HepG2 (cell line): ENCODE measurements around the gene RELB. TPM values are rescaled to one million over a fixed set of nuclear protein-coding genes. Genes with fewer than 3 reads are reported as not detected.

ENCODE experiments used
- CBFB ChIP-seq: sonication (generic); formaldehyde crosslinking; IDR thresholded peaks from 2 replicates; pipeline ENCODE4 v1.4.0; 2020; ENCODE audit warnings: missing genetic modification reagents
- CCDC6 ChIP-seq: sonication (generic); formaldehyde crosslinking; IDR thresholded peaks from 2 replicates; pipeline ENCODE4 v1.8.1; 2022; ENCODE audit warnings: mild to moderate bottlenecking, missing genetic modification reagents, moderate library complexity
- CREBL2 ChIP-seq: sonication (generic); formaldehyde crosslinking; IDR thresholded peaks from 2 replicates; pipeline ENCODE4 v1.8.1; 2023; ENCODE audit warnings: missing genetic modification reagents, mild to moderate bottlenecking, borderline replicate concordance
- E2F5 ChIP-seq: sonication (generic); formaldehyde crosslinking; conservative IDR thresholded peaks from 2 replicates; pipeline ENCODE4 v1.4.0; 2020; ENCODE audit warnings: missing genetic modification reagents
- FIP1L1 ChIP-seq: fragments of 200-400 bp; formaldehyde crosslinking; IDR thresholded peaks from 2 replicates; pipeline ENCODE4 v1.6.1; 2018; ENCODE audit warnings: low read depth, mild to moderate bottlenecking, low read length, moderate library complexity, borderline replicate concordance; ENCODE audit not compliant: insufficient read depth
- HMG20B ChIP-seq: conservative IDR thresholded peaks from 2 replicates; pipeline ENCODE4 v1.6.1; 2016; ENCODE audit warnings: missing genetic modification reagents, missing compliant biosample characterization
- HNF4A ChIP-seq: sonication (generic); formaldehyde crosslinking; IDR thresholded peaks from 2 replicates; pipeline ENCODE4 v1.4.0; 2020; ENCODE audit warnings: missing genetic modification reagents
- HNRNPLL ChIP-seq: fragments of 200-400 bp; formaldehyde crosslinking; IDR thresholded peaks from 2 replicates; pipeline ENCODE4 v1.6.1; 2017; ENCODE audit warnings: mild to moderate bottlenecking, low read depth, low read length; ENCODE audit not compliant: poor library complexity, severe bottlenecking
- IRF2 ChIP-seq: IDR thresholded peaks from 2 replicates; pipeline ENCODE4 v1.6.1; 2018; ENCODE audit warnings: missing genetic modification reagents, missing compliant biosample characterization
- MED8 ChIP-seq: sonication (generic); formaldehyde crosslinking; IDR thresholded peaks from 2 replicates; pipeline ENCODE4 v1.8.1; 2023; ENCODE audit warnings: mild to moderate bottlenecking, missing genetic modification reagents; ENCODE audit not compliant: insufficient replicate concordance
- MEIS2 ChIP-seq: sonication (generic); formaldehyde crosslinking; IDR thresholded peaks from 2 replicates; pipeline ENCODE4 v1.9.0; 2021; ENCODE audit warnings: mild to moderate bottlenecking, missing genetic modification reagents
- NCOA5 ChIP-seq: sonication (generic); formaldehyde crosslinking; IDR thresholded peaks from 2 replicates; pipeline ENCODE4 v1.4.0; 2020; ENCODE audit warnings: missing genetic modification reagents
- PAF1 ChIP-seq: IDR thresholded peaks from 2 replicates; pipeline ENCODE4 v1.6.1; 2016; ENCODE audit warnings: missing genetic modification reagents, missing compliant biosample characterization
- RELA ChIP-seq: sonication (generic); formaldehyde crosslinking; IDR thresholded peaks from 2 replicates; pipeline ENCODE4 v1.4.0; 2020; ENCODE audit warnings: missing genetic modification reagents
- RFXANK ChIP-seq: IDR thresholded peaks from 2 replicates; pipeline ENCODE4 v1.6.1; 2016
- SIX4 ChIP-seq: sonication (generic); formaldehyde crosslinking; IDR thresholded peaks from 2 replicates; pipeline ENCODE4 v1.4.0; 2020; ENCODE audit warnings: missing genetic modification reagents
- SOX6 ChIP-seq, 2 experiments: fragments of 450-650 bp in 1 of 2; sonication (generic) in 1 of 2; formaldehyde crosslinking in 1 of 2; IDR thresholded peaks; 2 replicates each; pipeline versions ENCODE4 v1.4.0 to v1.6.1; 2017 to 2020; ENCODE audit warnings: antibody characterized with exemption in 1 of 2, mild to moderate bottlenecking in 1 of 2, missing genetic modification reagents in 1 of 2
- TAF1 ChIP-seq: sonication (generic); formaldehyde crosslinking; IDR thresholded peaks from 2 replicates; pipeline ENCODE4 v1.4.0; 2020; ENCODE audit warnings: missing genetic modification reagents
- TBL1XR1 ChIP-seq: fragments of 150-350 bp; IDR thresholded peaks from 2 replicates; pipeline ENCODE4 v1.6.1; 2014; ENCODE audit warnings: borderline replicate concordance, low read length; ENCODE audit not compliant: partially characterized antibody
- TBX3 ChIP-seq: fragments of 450-650 bp; IDR thresholded peaks from 2 replicates; pipeline ENCODE4 v1.6.1; 2017; ENCODE audit warnings: antibody characterized with exemption, mild to moderate bottlenecking, inconsistent platforms, borderline replicate concordance
- THAP11 ChIP-seq: IDR thresholded peaks from 2 replicates; pipeline ENCODE4 v1.6.1; 2016; ENCODE audit warnings: missing biosample characterization, missing genetic modification reagents
- TRIM24 ChIP-seq: sonication (generic); formaldehyde crosslinking; IDR thresholded peaks from 2 replicates; pipeline ENCODE4 v1.8.0; 2022; ENCODE audit warnings: mild to moderate bottlenecking, missing genetic modification reagents
- ZFP82 ChIP-seq: sonication (generic); formaldehyde crosslinking; IDR thresholded peaks from 2 replicates; pipeline ENCODE4 v1.5.1; 2020; ENCODE audit warnings: mild to moderate bottlenecking, missing genetic modification reagents, borderline replicate concordance
- ZMYM4 ChIP-seq: sonication (generic); formaldehyde crosslinking; IDR thresholded peaks from 2 replicates; pipeline ENCODE4 v1.8.1; 2023; ENCODE audit warnings: mild to moderate bottlenecking, missing genetic modification reagents
- ZNF232 ChIP-seq: sonication (generic); formaldehyde crosslinking; IDR thresholded peaks from 2 replicates; pipeline ENCODE4 v1.4.0; 2020; ENCODE audit warnings: missing genetic modification reagents, borderline replicate concordance
- ZNF296 ChIP-seq: sonication (generic); formaldehyde crosslinking; conservative IDR thresholded peaks from 2 replicates; pipeline ENCODE4 v1.5.0; 2020; ENCODE audit warnings: mild to moderate bottlenecking, missing genetic modification reagents
- ZNF3 ChIP-seq: IDR thresholded peaks from 2 replicates; pipeline ENCODE4 v1.7.0; 2017; ENCODE audit warnings: inconsistent platforms
- ZNF737 ChIP-seq: sonication (generic); formaldehyde crosslinking; IDR thresholded peaks from 2 replicates; pipeline ENCODE4 v1.5.0; 2020; ENCODE audit warnings: missing genetic modification reagents, mild to moderate bottlenecking, borderline replicate concordance
- polyA plus RNA-seq, 8 experiments: library from polyadenylated mRNA; depleted of rRNA in 3 of 8; stranded (reverse) in 7 of 8; unstranded in 1 of 8; fragments of >200 nt; fragmentation: Illumina TruSeq in 4 of 8; extraction: Trizol in 4 of 8; gene quantifications; 2 replicates each; pipeline versions ENCODE4 v1.2.1 to v1.2.3, GENCODE V29; 2011 to 2016; ENCODE audit warnings: low read depth in 4 of 8, missing spikeins in 1 of 8, mixed read lengths in 1 of 8; ENCODE audit not compliant: insufficient read depth in 1 of 8
- total RNA-seq, 5 experiments: library from RNA; depleted of rRNA; stranded (reverse); fragments of >200 nt; fragmentation: Illumina TruSeq; extraction: Trizol; gene quantifications; 2 replicates each; pipeline ENCODE4 v1.2.3, GENCODE V29; 2016; ENCODE audit warnings: low read depth in 1 of 5
- TF ChIP-seq, protein P1 (sequence below): sonication (generic); formaldehyde crosslinking; IDR thresholded peaks from 2 replicates; pipeline ENCODE4 v1.8.0; 2022; ENCODE audit warnings: mild to moderate bottlenecking, missing genetic modification reagents

Gene RELB
- total and polyA plus RNA-seq, 2 of the 13 experiments (the other 11 are each of a cell fraction or from before 2014, with no cell fraction given): 1.9 to 3.5 TPM

DNA sequence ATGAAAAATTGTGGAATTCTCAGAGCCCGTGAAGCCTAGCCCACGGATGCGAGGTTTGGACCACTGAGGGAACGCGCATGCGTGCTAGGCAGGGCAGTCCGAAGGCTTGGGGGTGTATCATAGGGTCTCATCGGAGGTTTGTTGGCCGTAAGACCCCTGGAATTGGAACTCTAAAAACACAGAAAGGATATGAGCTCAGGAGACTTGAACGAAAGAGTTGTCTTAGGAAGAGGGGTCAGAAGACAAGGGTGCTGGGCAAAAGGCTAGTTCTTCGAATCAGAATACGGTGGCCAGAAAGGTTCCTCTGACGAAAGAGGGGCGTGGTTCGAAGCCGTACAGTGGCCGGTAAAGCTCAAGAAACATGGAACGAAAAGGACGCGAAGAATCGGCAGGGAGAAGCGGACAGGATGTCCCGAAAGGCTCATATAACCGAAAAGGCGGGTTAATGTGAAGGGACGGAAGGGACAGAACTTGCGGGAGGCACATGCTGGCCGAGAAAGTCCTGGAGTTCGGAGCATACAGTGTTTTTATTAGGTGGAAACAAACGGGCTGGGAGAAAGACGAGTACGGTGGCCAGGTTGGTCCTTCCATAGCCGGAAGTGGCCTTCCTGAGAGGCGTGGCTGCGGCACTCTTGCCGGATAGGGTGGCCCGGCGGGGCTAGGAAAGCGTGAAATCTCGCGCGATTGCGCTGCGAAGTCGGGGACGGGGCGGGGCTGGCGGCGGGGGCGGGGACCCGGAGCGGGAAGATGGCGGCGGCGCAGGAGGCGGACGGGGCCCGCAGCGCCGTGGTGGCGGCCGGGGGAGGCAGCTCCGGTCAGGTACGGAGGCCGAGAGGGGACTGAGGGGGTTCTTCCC, 46.4 kb upstream of the RELB start, which contains the start of gene CLPTM1 (continued):
- TF ChIP-seq MED8 (CRISPR knock-in tag): no peak
- TF ChIP-seq CREBL2 (CRISPR knock-in tag): no peak
- no peak for TF ChIP-seq TRIM24 (CRISPR knock-in tag)
- TF ChIP-seq ZFP82 (CRISPR knock-in tag): no peak; the same call in 1 of the 2 replicates
- peak; percentile 93 for TF ChIP-seq THAP11 (CRISPR knock-in tag)
- TF ChIP-seq PAF1 (CRISPR knock-in tag): no peak; the same call in 1 of the 2 replicates
- TF ChIP-seq RELA (CRISPR knock-in tag): no peak
- no peak for TF ChIP-seq ZNF737 (CRISPR knock-in tag)
- TF ChIP-seq CBFB (CRISPR knock-in tag): no peak
- TF ChIP-seq TAF1 (CRISPR knock-in tag): peak; percentile 68
- no peak for TF ChIP-seq HMG20B (CRISPR knock-in tag)
- no peak for TF ChIP-seq E2F5
- TF ChIP-seq HNF4A: no peak; the same call in 1 of the 2 replicates
- TF ChIP-seq CCDC6 (CRISPR knock-in tag): no peak
- no peak for TF ChIP-seq NCOA5 (CRISPR knock-in tag)
- no peak for TF ChIP-seq ZNF232
- peak; percentile 56; the same call in 1 of the 2 replicates for TF ChIP-seq IRF2 (CRISPR knock-in tag)
- TF ChIP-seq RFXANK (CRISPR knock-in tag): 0 out of 2 replicates have a peak, but pooled peaks have one; percentile 24
- TF ChIP-seq, protein P1, sequence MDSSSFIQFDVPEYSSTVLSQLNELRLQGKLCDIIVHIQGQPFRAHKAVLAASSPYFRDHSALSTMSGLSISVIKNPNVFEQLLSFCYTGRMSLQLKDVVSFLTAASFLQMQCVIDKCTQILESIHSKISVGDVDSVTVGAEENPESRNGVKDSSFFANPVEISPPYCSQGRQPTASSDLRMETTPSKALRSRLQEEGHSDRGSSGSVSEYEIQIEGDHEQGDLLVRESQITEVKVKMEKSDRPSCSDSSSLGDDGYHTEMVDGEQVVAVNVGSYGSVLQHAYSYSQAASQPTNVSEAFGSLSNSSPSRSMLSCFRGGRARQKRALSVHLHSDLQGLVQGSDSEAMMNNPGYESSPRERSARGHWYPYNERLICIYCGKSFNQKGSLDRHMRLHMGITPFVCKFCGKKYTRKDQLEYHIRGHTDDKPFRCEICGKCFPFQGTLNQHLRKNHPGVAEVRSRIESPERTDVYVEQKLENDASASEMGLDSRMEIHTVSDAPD (CRISPR knock-in tag): 0 out of 2 replicates have a peak, but pooled peaks have one; percentile 50
- no peak for TF ChIP-seq ZNF3
- TF ChIP-seq TBX3: peak; percentile 18; the same call in 1 of the 2 replicates
- no peak for TF ChIP-seq FIP1L1
- TF ChIP-seq MEIS2 (CRISPR knock-in tag): 0 out of 2 replicates have a peak, but pooled peaks have one; percentile 14
- TF ChIP-seq HNRNPLL: no peak
- no peak for TF ChIP-seq SOX6 (IDR thresholded peaks at IDR 0.05)
- TF ChIP-seq SOX6 (CRISPR knock-in tag; IDR thresholded peaks at IDR 0.05): peak; percentile 70; the same call in 1 of the 2 replicates
- peak; percentile 20 for TF ChIP-seq TBL1XR1
- no peak for TF ChIP-seq ZNF296 (CRISPR knock-in tag)
- no peak for TF ChIP-seq SIX4 (CRISPR knock-in tag)
- no peak; the same call in 1 of the 2 replicates for TF ChIP-seq ZMYM4 (CRISPR knock-in tag)
